H1 (cell line): Measurements from ENCODE around the gene SYDE2. TPM values are rescaled to one million over a fixed set of nuclear protein-coding genes. Genes with fewer than 3 reads are reported as not detected.

Experiments used
- CTCF ChIA-PET: fragments of 300-600 bp; sonication (Branson Sonifier 250); formaldehyde crosslinking; loops from one replicate; lab custom pipeline; 2021; ENCODE audit not compliant: partially characterized antibody; lab: Charles Lee
- POLR2A ChIA-PET: fragments of 300-600 bp; sonication (Branson Sonifier 250); formaldehyde crosslinking; loops from one replicate; lab custom pipeline; 2021; ENCODE audit warnings: inconsistent platforms; ENCODE audit not compliant: partially characterized antibody; lab: Charles Lee
- DNase-seq, 2 experiments: peaks; one replicate each; pipeline versions ENCODE4 v3.0.0 to v3.0.0-alpha.2; 2010 to 2022; ENCODE audit warnings: low spot score in 2 of 2, low read depth in 1 of 2, mixed read lengths in 1 of 2
- FAIRE-seq: peaks from 2 replicates; lab custom pipeline; 2011; peaks lifted over from hg19 to GRCh38; lab: Jason Lieb, UNC
- H2AFZ ChIP-seq: 2 replicates; pipeline ENCODE4 v1.8.1; 2012; ENCODE audit warnings: low read length, inconsistent platforms
- H2AK5ac ChIP-seq: 2 replicates; pipeline ENCODE4 v1.6.1; 2013; ENCODE audit warnings: low read depth, low read length
- H2BK120ac ChIP-seq: replicated peaks from 2 replicates; pipeline ENCODE3; 2013; ENCODE audit warnings: low read depth, low read length, inconsistent platforms
- H2BK12ac ChIP-seq: 2 replicates; pipeline ENCODE4 v1.6.1; 2013; ENCODE audit warnings: low read depth, low read length
- H2BK15ac ChIP-seq: 2 replicates; pipeline ENCODE4 v1.6.1; 2013; ENCODE audit warnings: low read length
- H2BK20ac ChIP-seq: 2 replicates; pipeline ENCODE4 v1.6.1; 2013; ENCODE audit warnings: low read length
- H2BK5ac ChIP-seq: 2 replicates; pipeline ENCODE4 v1.6.1; 2013; ENCODE audit warnings: low read depth, low read length
- H3K14ac ChIP-seq: 2 replicates; pipeline ENCODE4 v1.6.1; 2013; ENCODE audit warnings: inconsistent platforms; ENCODE audit not compliant: insufficient read length
- H3K18ac ChIP-seq: 2 replicates; pipeline ENCODE4 v1.6.1; 2013; ENCODE audit warnings: low read length; ENCODE audit errors: extremely low read depth
- H3K23ac ChIP-seq: 2 replicates; pipeline ENCODE4 v1.6.1; 2013; ENCODE audit warnings: inconsistent platforms; ENCODE audit not compliant: insufficient read length
- H3K23me2 ChIP-seq: 2 replicates; pipeline ENCODE4 v1.6.1; 2013; ENCODE audit warnings: low read depth, low read length
- H3K27ac ChIP-seq: 2 replicates; pipeline ENCODE4 v1.6.1; 2011; ENCODE audit warnings: low read depth, low read length, inconsistent platforms
- H3K27me3 ChIP-seq, 4 experiments: replicated peaks in 1 of 4; 1 replicate in 1 of 4; 2 replicates in 3 of 4; pipeline versions ENCODE4 v1.6.1 to v1.8.1; 2011 to 2013; ENCODE audit warnings: low read length in 3 of 4, mild to moderate bottlenecking in 3 of 4, inconsistent platforms in 2 of 4, mixed read lengths in 2 of 4, moderate library complexity in 1 of 4; ENCODE audit not compliant: control insufficient read depth in 3 of 4, insufficient read depth in 3 of 4; ENCODE audit errors: extremely low read depth in 1 of 4
- H3K36me3 ChIP-seq, 4 experiments: 2 replicates each; pipeline versions ENCODE4 v1.6.1 to v1.8.1; 2011 to 2013; ENCODE audit warnings: mild to moderate bottlenecking in 4 of 4, low read length in 3 of 4, moderate library complexity in 2 of 4, control low read depth in 1 of 4, inconsistent platforms in 1 of 4; ENCODE audit not compliant: insufficient read depth in 4 of 4, control insufficient read depth in 2 of 4
- H3K4ac ChIP-seq: replicated peaks from 2 replicates; pipeline ENCODE3; 2013; ENCODE audit warnings: low read length, low read depth, mixed read lengths, inconsistent platforms; ENCODE audit not compliant: insufficient read length
- H3K4me1 ChIP-seq, 4 experiments: replicated peaks in 1 of 4; 1 replicate in 1 of 4; 2 replicates in 3 of 4; pipeline versions ENCODE4 v1.6.1 to v1.8.1; 2011 to 2013; ENCODE audit warnings: low read length in 3 of 4, inconsistent platforms in 2 of 4, mixed read lengths in 1 of 4; ENCODE audit not compliant: insufficient read depth in 4 of 4, control insufficient read depth in 3 of 4
- H3K4me2 ChIP-seq, 2 experiments: 2 replicates each; pipeline versions ENCODE4 v1.6.1 to v1.8.1; 2011 to 2013; ENCODE audit warnings: low read depth in 2 of 2, low read length in 2 of 2, control low read depth in 1 of 2, inconsistent platforms in 1 of 2, mild to moderate bottlenecking in 1 of 2; ENCODE audit not compliant: insufficient read depth in 1 of 2
- H3K4me3 ChIP-seq, 4 experiments: fragments of 200-600, 300-600 bp in 1 of 4; sonication (generic), shearing (Covaris generic), sonication (Bioruptor Twin) in 1 of 4; 2 replicates each; pipeline versions ENCODE4 v1.5.1 to v1.8.1; 2011 to 2016; ENCODE audit warnings: low read length in 4 of 4, low read depth in 3 of 4, control low read depth in 2 of 4, inconsistent platforms in 2 of 4, mild to moderate bottlenecking in 2 of 4, mixed read lengths in 1 of 4, moderate library complexity in 1 of 4; ENCODE audit not compliant: insufficient read depth in 2 of 4; ENCODE audit errors: extremely low read depth in 1 of 4
- H3K56ac ChIP-seq: replicated peaks from 2 replicates; pipeline ENCODE3; 2013; ENCODE audit warnings: low read depth, mild to moderate bottlenecking, mixed read lengths, low read length, inconsistent platforms; ENCODE audit not compliant: insufficient read length
- H3K79me1 ChIP-seq: 2 replicates; pipeline ENCODE4 v1.6.1; 2013; ENCODE audit warnings: low read depth, low read length, control low read depth
- H3K79me2 ChIP-seq, 2 experiments: 2 replicates each; pipeline versions ENCODE4 v1.6.1 to v1.8.1; 2012 to 2013; ENCODE audit warnings: low read length in 2 of 2, mild to moderate bottlenecking in 2 of 2, inconsistent platforms in 1 of 2; ENCODE audit not compliant: insufficient read depth in 2 of 2, control insufficient read depth in 1 of 2
- H3K9ac ChIP-seq, 4 experiments: replicated peaks in 1 of 4; 1 replicate in 1 of 4; 2 replicates in 3 of 4; pipeline versions ENCODE4 v1.6.1 to v1.8.1; 2011 to 2013; ENCODE audit warnings: low read depth in 3 of 4, low read length in 3 of 4, control low read depth in 2 of 4, mild to moderate bottlenecking in 2 of 4, moderate library complexity in 2 of 4, inconsistent platforms in 1 of 4; ENCODE audit errors: extremely low read depth in 1 of 4
- H3K9me3 ChIP-seq, 2 experiments: 2 replicates each; pipeline versions ENCODE4 v1.6.1 to v1.8.1; 2012 to 2013; ENCODE audit warnings: mild to moderate bottlenecking in 2 of 2, moderate library complexity in 2 of 2, control low read depth in 1 of 2, inconsistent platforms in 1 of 2, low read depth in 1 of 2, low read length in 1 of 2, mixed read lengths in 1 of 2; ENCODE audit not compliant: insufficient read depth in 2 of 2
- H4K20me1 ChIP-seq, 2 experiments: replicated peaks in 1 of 2; 2 replicates each; pipeline versions ENCODE3 to v1.8.1; 2011 to 2013; ENCODE audit warnings: inconsistent platforms in 2 of 2, low read length in 2 of 2, mild to moderate bottlenecking in 1 of 2; ENCODE audit not compliant: insufficient read depth in 2 of 2, control insufficient read depth in 1 of 2
- H4K5ac ChIP-seq: 2 replicates; pipeline ENCODE4 v1.6.1; 2013; ENCODE audit warnings: low read length, low read depth, mixed read lengths, inconsistent platforms; ENCODE audit not compliant: insufficient read length
- H4K8ac ChIP-seq: 2 replicates; pipeline ENCODE4 v1.8.0; 2013; ENCODE audit warnings: mild to moderate bottlenecking, moderate library complexity, low read length, inconsistent platforms; ENCODE audit not compliant: insufficient read depth; ENCODE audit errors: extremely low read depth
- H4K91ac ChIP-seq: replicated peaks from 2 replicates; pipeline ENCODE3; 2013; ENCODE audit warnings: low read length, mixed read lengths, inconsistent platforms; ENCODE audit not compliant: insufficient read length
- CHD1 ChIP-seq: IDR thresholded peaks from 2 replicates; pipeline ENCODE4 v1.6.1; 2012; ENCODE audit warnings: low read depth, low read length, improper control_type of control experiment
- CREB1 ChIP-seq: IDR thresholded peaks from 2 replicates; pipeline ENCODE4 v1.6.1; 2012; ENCODE audit warnings: inconsistent platforms
- EZH2 ChIP-seq: fragments of 200-600 bp; sonication (generic); IDR thresholded peaks from 2 replicates; pipeline ENCODE4 v1.7.1; 2012; ENCODE audit warnings: low read depth, mild to moderate bottlenecking, moderate library complexity, low read length, inconsistent platforms; ENCODE audit not compliant: severe bottlenecking
- JUND ChIP-seq: IDR thresholded peaks from 2 replicates; pipeline ENCODE4 v1.6.1; 2011; ENCODE audit warnings: mild to moderate bottlenecking, improper control_type of control experiment, low read length
- ZNF274 ChIP-seq: IDR thresholded peaks from 2 replicates; pipeline ENCODE4 v1.7.0; 2012; ENCODE audit warnings: low read length, borderline replicate concordance; ENCODE audit errors: extremely low read depth
- WGBS, 2 experiments: shearing (Covaris generic) in 1 of 2; methylation state at CpG; one replicate each; pipeline versions ENCODE4 v1.1.6 to v1.1.7; 2013 to 2015; ENCODE audit warnings: low lambda C conversion rate in 2 of 2, mixed read lengths in 2 of 2, inconsistent platforms in 1 of 2, low coverage in 1 of 2, missing lambda C conversion rate in 1 of 2; ENCODE audit not compliant: insufficient replicate concordance in 2 of 2, insufficient coverage in 1 of 2, insufficient read length in 1 of 2; ENCODE audit errors: extremely low coverage in 1 of 2, missing lambda C conversion rate in 1 of 2; 5-methylcytosine and 5-hydroxymethylcytosine counted together
- polyA plus RNA-seq, 7 experiments: library from polyadenylated mRNA; depleted of rRNA in 3 of 7; stranded (reverse) in 5 of 7; unstranded in 2 of 7; fragments of >200 nt in 5 of 7; fragments of 200-250 nt in 2 of 7; gene quantifications; 1 replicate in 5 of 7; 2 replicates in 1 of 7; 4 replicates in 1 of 7; pipeline versions ENCODE4 v1.2.1 to v1.2.3, GENCODE V29; 2011 to 2013; ENCODE audit warnings: missing spikeins in 2 of 7, mixed read lengths in 2 of 7
- total RNA-seq: library from RNA; stranded (reverse); fragmentation: NEBNext Ultra II Directional; extraction: Animal tissue kit (Norgen Biotek cat#: 25700); gene quantifications from 2 replicates; pipeline ENCODE4 v1.2.1, GENCODE V29; 2021

Gene SYDE2
- total and polyA plus RNA-seq, 2 of the 8 experiments (the other 6 are each of a cell fraction or from before 2014, with no cell fraction given), result 1.6 to 14.6 TPM

- Histone ChIP-seq H2BK20ac (no peak overlapping the region), H4K91ac (no peak overlapping the region), H3K14ac (no peak overlapping the region), H3K36me3 (no peaks in the 10 kb centered on the region), H3K79me2 (no peaks in the 10 kb centered on the region), H4K5ac (no peak overlapping the region), H3K4me3 (no peak overlapping the region), H3K4me1 (peaks cover 0 to 12% (median 4%) of the 10 kb centered on the region in 4 experiments; a peak in 4 of 7 replicates), H4K8ac (no peak overlapping the region), H3K9ac (no peak overlapping the region), H2AFZ (no peak overlapping the region), H2BK12ac (no peak overlapping the region), H3K79me1 (no peaks in the 10 kb centered on the region), H2BK120ac (no peak overlapping the region), H3K18ac (no peak overlapping the region; the same call in 1 of the 2 replicates), H3K9me3 (no peaks in the 10 kb centered on the region), H3K56ac (no peak overlapping the region), H2BK5ac (no peak overlapping the region), H3K4ac (no peak overlapping the region), H3K27ac (no peak overlapping the region), H3K27me3 (no peaks in the 10 kb centered on the region), H3K4me2 (no peak overlapping the region), H3K23me2 (no peaks in the 10 kb centered on the region), H4K20me1 (no peaks in the 10 kb centered on the region), H2BK15ac (no peak overlapping the region), H2AK5ac (no peak overlapping the region), H3K23ac (no peak overlapping the region)
- DNase-seq, result no peak
- CTCF ChIA-PET, result interaction anchor here (0.7 to 6.3 kb wide), 21 partner anchors 12 to 288 kb away, joined by 3 to 52 read pairs (median 6); partner anchors contain the start of gene C1orf52
- POLR2A ChIA-PET, result interaction anchor here (3.2 kb wide), 1 partner anchor 29 kb away, joined by 13 read pairs; the partner anchor contains the start of gene SYDE2
- FAIRE-seq, result no peak
- WGBS, 2 experiments, result 94% methylated on average over 6 of the region's 6 CpGs; no CpG with 5 or more reads in 1 of the 2 experiments
- TF ChIP-seq EZH2 (no peak), JUND (no peak), CREB1 (no peak), ZNF274 (no peak), CHD1 (no peak)
Measured at GRCh38 chr1:85229574-85230097, 28.8 kb upstream of the SYDE2 start.
